H9 (cell line): ENCODE results near the gene NADSYN1. TPM values are rescaled to one million over a fixed set of nuclear protein-coding genes. Genes with fewer than 3 reads are reported as not detected.

Experiments
- DNase-seq: peaks from one replicate; pipeline ENCODE4 v3.0.0-alpha.2; 2017
- H2AFZ ChIP-seq: one replicate; pipeline ENCODE4 v1.6.1; 2013; ENCODE audit warnings: mild to moderate bottlenecking, low read length, control low read depth, moderate library complexity
- H2AK5ac ChIP-seq: 2 replicates; pipeline ENCODE4 v1.6.1; 2013; ENCODE audit warnings: low read length, control low read depth, mixed read lengths; ENCODE audit not compliant: insufficient read length
- H2BK120ac ChIP-seq: one replicate; pipeline ENCODE4 v1.6.1; 2013; ENCODE audit warnings: low read depth, mild to moderate bottlenecking, low read length, control low read depth, inconsistent platforms; ENCODE audit not compliant: poor library complexity, severe bottlenecking
- H2BK12ac ChIP-seq: 2 replicates; pipeline ENCODE4 v1.6.1; 2013; ENCODE audit warnings: low read length, control low read depth, mixed read lengths, low read depth; ENCODE audit not compliant: insufficient read length
- H2BK15ac ChIP-seq: 2 replicates; pipeline ENCODE4 v1.6.1; 2013; ENCODE audit warnings: low read depth, low read length, control low read depth
- H2BK20ac ChIP-seq: one replicate; pipeline ENCODE4 v1.6.1; 2013; ENCODE audit warnings: low read depth, mild to moderate bottlenecking, low read length, control low read depth, inconsistent platforms; ENCODE audit not compliant: poor library complexity, severe bottlenecking
- H2BK5ac ChIP-seq: 2 replicates; pipeline ENCODE4 v1.6.1; 2013; ENCODE audit warnings: low read length, control low read depth, mixed read lengths; ENCODE audit not compliant: insufficient read length
- H3K14ac ChIP-seq: 2 replicates; pipeline ENCODE4 v1.6.1; 2013; ENCODE audit warnings: low read length, control low read depth; ENCODE audit not compliant: insufficient read depth
- H3K18ac ChIP-seq: 2 replicates; pipeline ENCODE4 v1.6.1; 2013; ENCODE audit warnings: low read depth, mild to moderate bottlenecking, mixed read lengths, low read length, control low read depth; ENCODE audit not compliant: insufficient read length
- H3K23ac ChIP-seq: 2 replicates; pipeline ENCODE4 v1.6.1; 2013; ENCODE audit warnings: low read length, control low read depth, mixed read lengths, low read depth; ENCODE audit not compliant: insufficient read length
- H3K23me2 ChIP-seq: 2 replicates; pipeline ENCODE4 v1.6.1; 2013; ENCODE audit warnings: low read depth, mild to moderate bottlenecking, mixed read lengths, low read length, control low read depth; ENCODE audit not compliant: insufficient read length, poor library complexity, severe bottlenecking
- H3K27ac ChIP-seq: 2 replicates; pipeline ENCODE4 v1.5.1; 2013; ENCODE audit warnings: low read length, control low read depth, mixed read lengths, low read depth; ENCODE audit not compliant: insufficient read length
- H3K27me3 ChIP-seq: 2 replicates; pipeline ENCODE4 v1.6.1; 2013; ENCODE audit warnings: low read length, control low read depth, inconsistent platforms; ENCODE audit not compliant: insufficient read depth
- H3K4ac ChIP-seq: 2 replicates; pipeline ENCODE4 v1.6.1; 2013; ENCODE audit warnings: low read depth, mild to moderate bottlenecking, control low read depth, inconsistent platforms, low read length, moderate library complexity
- H3K4me1 ChIP-seq: 2 replicates; pipeline ENCODE4 v1.6.1; 2013; ENCODE audit warnings: low read length, control low read depth, inconsistent platforms; ENCODE audit not compliant: insufficient read depth
- H3K4me2 ChIP-seq: 2 replicates; pipeline ENCODE4 v1.6.1; 2013; ENCODE audit warnings: low read length, control low read depth, mixed read lengths; ENCODE audit not compliant: insufficient read length, insufficient read depth
- H3K56ac ChIP-seq: 2 replicates; pipeline ENCODE4 v1.6.1; 2013; ENCODE audit warnings: low read depth, mild to moderate bottlenecking, mixed read lengths, low read length, control low read depth; ENCODE audit not compliant: insufficient read length
- H3K79me1 ChIP-seq: 2 replicates; pipeline ENCODE4 v1.6.1; 2013; ENCODE audit warnings: low read depth, mild to moderate bottlenecking, moderate library complexity, low read length, control low read depth, inconsistent platforms; ENCODE audit not compliant: insufficient read depth, poor library complexity, severe bottlenecking
- H3K79me2 ChIP-seq: 2 replicates; pipeline ENCODE4 v1.6.1; 2013; ENCODE audit warnings: low read length, control low read depth, inconsistent platforms; ENCODE audit not compliant: insufficient read depth
- H3K9ac ChIP-seq: 2 replicates; pipeline ENCODE4 v1.6.1; 2013; ENCODE audit warnings: low read length, control low read depth, mixed read lengths; ENCODE audit not compliant: insufficient read length; ENCODE audit errors: extremely low read depth
- H3K9me3 ChIP-seq: one replicate; pipeline ENCODE4 v1.6.1; 2013; ENCODE audit warnings: low read depth, low read length, inconsistent platforms; ENCODE audit not compliant: control insufficient read depth
- H3T11ph ChIP-seq: one replicate; pipeline ENCODE4 v1.6.1; 2013; ENCODE audit warnings: mild to moderate bottlenecking, low read length, control low read depth, inconsistent platforms
- H4K20me1 ChIP-seq: one replicate; pipeline ENCODE4 v1.6.1; 2013; ENCODE audit not compliant: control insufficient read depth, insufficient read length, insufficient read depth
- H4K5ac ChIP-seq: 2 replicates; pipeline ENCODE4 v1.6.1; 2013; ENCODE audit warnings: low read depth, mild to moderate bottlenecking, mixed read lengths, low read length, control low read depth; ENCODE audit not compliant: insufficient read length
- H4K8ac ChIP-seq: replicated peaks from 2 replicates; pipeline ENCODE4 v1.6.1; 2013; ENCODE audit warnings: low read length, control low read depth, mixed read lengths, low read depth; ENCODE audit not compliant: insufficient read length
- H4K91ac ChIP-seq: 2 replicates; pipeline ENCODE4 v1.6.1; 2013; ENCODE audit warnings: low read depth, mild to moderate bottlenecking, moderate library complexity, mixed read lengths, low read length, control low read depth; ENCODE audit not compliant: insufficient read length
- H3K27ac Mint-ChIP-seq, 3 experiments: 2 replicates in 2 of 3; 3 replicates in 1 of 3; pipeline ENCODE4 v1.8.0; 2020 to 2021; ENCODE audit warnings: mixed read lengths in 3 of 3, mild to moderate bottlenecking in 1 of 3, moderate library complexity in 1 of 3
- H3K27me3 Mint-ChIP-seq: 2 replicates; pipeline ENCODE4 v1.8.0; 2021; ENCODE audit warnings: low read depth, mild to moderate bottlenecking, moderate library complexity, mixed read lengths
- H3K36me3 Mint-ChIP-seq, 3 experiments: 2 replicates in 2 of 3; 3 replicates in 1 of 3; pipeline ENCODE4 v1.8.0; 2020 to 2021; ENCODE audit warnings: low read depth in 3 of 3, mixed read lengths in 3 of 3; ENCODE audit not compliant: insufficient read depth in 1 of 3
- H3K4me1 Mint-ChIP-seq, 2 experiments: 2 replicates each; pipeline ENCODE4 v1.8.0; 2020; ENCODE audit warnings: mixed read lengths in 2 of 2
- H3K4me3 Mint-ChIP-seq, 2 experiments: 2 replicates in 1 of 2; 3 replicates in 1 of 2; pipeline ENCODE4 v1.8.0; 2020 to 2021; ENCODE audit warnings: mild to moderate bottlenecking in 2 of 2, mixed read lengths in 2 of 2, moderate library complexity in 1 of 2
- H3K9me3 Mint-ChIP-seq, 2 experiments: 2 replicates in 1 of 2; 3 replicates in 1 of 2; pipeline ENCODE4 v1.8.0; 2020; ENCODE audit warnings: mild to moderate bottlenecking in 2 of 2, mixed read lengths in 2 of 2, moderate library complexity in 1 of 2
- CTCF ChIP-seq: fragments of 200-600 bp; sonication (generic); conservative IDR thresholded peaks from 3 replicates; pipeline ENCODE4 v1.8.0; 2021; ENCODE audit warnings: antibody characterized with exemption, mild to moderate bottlenecking
- WGBS: extraction: QIAGEN DNeasy Blood & Tissue Kit; methylation state at CpG from one replicate; pipeline ENCODE4 v1.1.7; 2013; ENCODE audit warnings: missing lambda C conversion rate, low lambda C conversion rate, mixed read lengths; ENCODE audit not compliant: insufficient read length; ENCODE audit errors: extremely low coverage; 5-methylcytosine and 5-hydroxymethylcytosine counted together
- total RNA-seq: library from RNA; stranded (reverse); gene quantifications from 2 replicates; pipeline ENCODE4 v1.2.1, GENCODE V29; 2021

Gene NADSYN1
- total RNA-seq, 1 experiment from 2014 or later = 44.2 TPM

DNA sequence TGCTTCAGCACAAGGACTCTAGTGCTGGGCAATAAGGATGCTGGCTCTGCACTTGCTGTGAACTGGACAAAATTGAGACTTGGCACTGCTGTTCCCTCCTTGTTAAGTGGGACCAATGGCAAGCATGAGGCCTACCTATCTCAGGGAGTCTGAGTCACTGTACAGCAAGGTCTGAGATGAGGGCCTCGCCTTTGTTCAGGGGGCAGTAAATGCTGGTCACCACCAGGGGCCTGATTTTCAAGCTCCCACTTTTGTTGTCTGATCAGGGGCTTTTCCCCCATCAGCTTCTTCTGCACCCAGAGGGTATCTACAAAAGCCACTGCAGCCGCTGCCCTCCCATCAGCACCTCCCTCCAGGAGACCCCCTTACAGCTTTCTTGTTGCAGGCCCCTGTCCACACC lies 27.6 kb upstream of the NADSYN1 start:
- H3K27ac ChIP-seq = no peak overlapping the region
- Mint-ChIP-seq H3K4me3 (no peak overlapping the region), H3K36me3 (no peaks in the 10 kb centered on the region), H3K27ac (no peak overlapping the region), H3K27me3 (no peaks in the 10 kb centered on the region; the same call in 1 of the 2 replicates), H3K9me3 (peaks cover 0 to 7% of the 10 kb centered on the region in 2 experiments; a peak in 3 of 5 replicates), H3K4me1 (peaks cover 4% of the 10 kb centered on the region in 2 experiments; a peak in 2 of 4 replicates)
- H2AK5ac ChIP-seq = no peak overlapping the region
- no peak overlapping the region for H4K5ac ChIP-seq
- H2BK120ac ChIP-seq = no peak overlapping the region
- H3K23ac ChIP-seq = no peak overlapping the region
- H3K27me3 ChIP-seq = no peaks in the 10 kb centered on the region
- H3K9ac ChIP-seq = no peak overlapping the region
- no peak overlapping the region for H3K18ac ChIP-seq
- WGBS = no CpG with 5 or more reads among the region's 2 CpGs
- no peaks in the 10 kb centered on the region for H3K79me2 ChIP-seq
- H4K8ac ChIP-seq = no peak overlapping the region
- no peaks in the 10 kb centered on the region for H3K23me2 ChIP-seq
- H3K9me3 ChIP-seq = no peaks in the 10 kb centered on the region
- no peaks in the 10 kb centered on the region for H3K4me1 ChIP-seq
- no peak overlapping the region for H2BK20ac ChIP-seq
- no peak overlapping the region for H4K91ac ChIP-seq
- H2BK5ac ChIP-seq = no peak overlapping the region
- no peaks in the 10 kb centered on the region for H4K20me1 ChIP-seq
- H3K79me1 ChIP-seq = no peaks in the 10 kb centered on the region
- no peak overlapping the region for H2BK12ac ChIP-seq
- no peak overlapping the region for H3K4me2 ChIP-seq
- peak; percentile 47; the same call in 2 of the 3 replicates for TF ChIP-seq CTCF
- no peak overlapping the region for H2AFZ ChIP-seq
- H2BK15ac ChIP-seq = no peak overlapping the region
- H3K14ac ChIP-seq = no peak overlapping the region; the same call in 1 of the 2 replicates
- DNase-seq = no peak
- H3T11ph ChIP-seq = no peak overlapping the region
- no peak overlapping the region for H3K56ac ChIP-seq
- no peak overlapping the region for H3K4ac ChIP-seq
